ENCODE results near the gene NEFH.

Gene NEFH

GRCh38 chr22:29449296-29449875, 30.6 kb upstream of the NEFH start:
- Histone ChIP-seq H3K4me3 (ENCODE audit: low read length) (no peak overlapping the region), H3K4me1 (ENCODE audit: control insufficient read depth, low read depth, low read length) (no peaks in the 10 kb centered on the region), H3K27me3 (ENCODE audit: control insufficient read depth, insufficient read depth, low read length) (no peaks in the 10 kb centered on the region), H3K36me3 (ENCODE audit: control insufficient read depth, low read depth, low read length) (no peaks in the 10 kb centered on the region), H3K9ac (ENCODE audit: low read length) (no peak overlapping the region), H3K27ac (ENCODE audit: low read length) (no peak overlapping the region), H3K9me3 (ENCODE audit: control insufficient read depth, low read depth, low read length) (no peaks in the 10 kb centered on the region)

- Histone ChIP-seq H3K4me1 (ENCODE audit: control insufficient read depth, low read depth, low read length) (no peaks in the 10 kb centered on the region), H3K27me3 (ENCODE audit: control insufficient read depth, insufficient read depth, low read length) (no peaks in the 10 kb centered on the region), H3K36me3 (ENCODE audit: control insufficient read depth, low read depth, low read length) (no peaks in the 10 kb centered on the region), H3K4me3 (ENCODE audit: low read length) (no peak overlapping the region), H3K27ac (ENCODE audit: low read length) (no peak overlapping the region), H3K9ac (ENCODE audit: low read length) (no peak overlapping the region), H3K9me3 (ENCODE audit: control insufficient read depth, low read depth, low read length) (no peaks in the 10 kb centered on the region)
These were observed 29.8 kb upstream of the NEFH start for GRCh38 chr22:29450222-29450621.

- H3K36me3 ChIP-seq (ENCODE audit: control insufficient read depth, low read depth, low read length), result no peaks in the 10 kb centered on the region
- H3K9ac ChIP-seq (ENCODE audit: low read length), result no peak overlapping the region
- H3K4me1 ChIP-seq (ENCODE audit: control insufficient read depth, low read depth, low read length), result no peaks in the 10 kb centered on the region
- H3K9me3 ChIP-seq (ENCODE audit: control insufficient read depth, low read depth, low read length), result no peaks in the 10 kb centered on the region
- H3K27me3 ChIP-seq (ENCODE audit: control insufficient read depth, insufficient read depth, low read length), result no peaks in the 10 kb centered on the region
- H3K27ac ChIP-seq (ENCODE audit: low read length), result no peak overlapping the region
- no peak overlapping the region for H3K4me3 ChIP-seq (ENCODE audit: low read length)
These were observed 28.2 kb upstream of the NEFH start for GRCh38 chr22:29451863-29452262.

- Histone ChIP-seq H3K4me1 (ENCODE audit: control insufficient read depth, low read depth, low read length) (no peaks in the 10 kb centered on the region), H3K27me3 (ENCODE audit: control insufficient read depth, insufficient read depth, low read length) (no peaks in the 10 kb centered on the region), H3K9me3 (ENCODE audit: control insufficient read depth, low read depth, low read length) (no peaks in the 10 kb centered on the region), H3K4me3 (ENCODE audit: low read length) (no peak overlapping the region), H3K27ac (ENCODE audit: low read length) (no peak overlapping the region), H3K9ac (ENCODE audit: low read length) (no peak overlapping the region), H3K36me3 (ENCODE audit: control insufficient read depth, low read depth, low read length) (no peaks in the 10 kb centered on the region)
These were observed 25.7 kb upstream of the NEFH start for GRCh38 chr22:29454276-29454675.

GRCh38 chr22:29456211-29456671, 23.8 kb upstream of the NEFH start:
- H3K9ac ChIP-seq (ENCODE audit: low read length), result no peak overlapping the region
- no peaks in the 10 kb centered on the region for H3K4me1 ChIP-seq (ENCODE audit: control insufficient read depth, low read depth, low read length)
- H3K27ac ChIP-seq (ENCODE audit: low read length), result no peak overlapping the region
- no peak overlapping the region for H3K4me3 ChIP-seq (ENCODE audit: low read length)
- H3K36me3 ChIP-seq (ENCODE audit: control insufficient read depth, low read depth, low read length), result no peaks in the 10 kb centered on the region
- no peaks in the 10 kb centered on the region for H3K9me3 ChIP-seq (ENCODE audit: control insufficient read depth, low read depth, low read length)
- no peaks in the 10 kb centered on the region for H3K27me3 ChIP-seq (ENCODE audit: control insufficient read depth, insufficient read depth, low read length)

GRCh38 chr22:29457730-29458129, 22.3 kb upstream of the NEFH start:
- Histone ChIP-seq H3K27me3 (ENCODE audit: control insufficient read depth, insufficient read depth, low read length) (no peaks in the 10 kb centered on the region), H3K9ac (ENCODE audit: low read length) (no peak overlapping the region), H3K9me3 (ENCODE audit: control insufficient read depth, low read depth, low read length) (no peaks in the 10 kb centered on the region), H3K36me3 (ENCODE audit: control insufficient read depth, low read depth, low read length) (no peaks in the 10 kb centered on the region), H3K4me3 (ENCODE audit: low read length) (no peak overlapping the region), H3K27ac (ENCODE audit: low read length) (no peak overlapping the region), H3K4me1 (ENCODE audit: control insufficient read depth, low read depth, low read length) (no peaks in the 10 kb centered on the region)

GRCh38 chr22:29458551-29458950, 21.5 kb upstream of the NEFH start:
- Histone ChIP-seq H3K9me3 (ENCODE audit: control insufficient read depth, low read depth, low read length) (no peaks in the 10 kb centered on the region), H3K9ac (ENCODE audit: low read length) (no peak overlapping the region), H3K36me3 (ENCODE audit: control insufficient read depth, low read depth, low read length) (no peaks in the 10 kb centered on the region), H3K4me1 (ENCODE audit: control insufficient read depth, low read depth, low read length) (no peaks in the 10 kb centered on the region), H3K27ac (ENCODE audit: low read length) (no peak overlapping the region), H3K27me3 (ENCODE audit: control insufficient read depth, insufficient read depth, low read length) (no peaks in the 10 kb centered on the region), H3K4me3 (ENCODE audit: low read length) (no peak overlapping the region)

GRCh38 chr22:29459773-29460172, 20.2 kb upstream of the NEFH start:
- Histone ChIP-seq H3K27me3 (ENCODE audit: control insufficient read depth, insufficient read depth, low read length) (no peaks in the 10 kb centered on the region), H3K9ac (ENCODE audit: low read length) (no peak overlapping the region), H3K9me3 (ENCODE audit: control insufficient read depth, low read depth, low read length) (no peaks in the 10 kb centered on the region), H3K4me1 (ENCODE audit: control insufficient read depth, low read depth, low read length) (no peaks in the 10 kb centered on the region), H3K4me3 (ENCODE audit: low read length) (no peak overlapping the region), H3K27ac (ENCODE audit: low read length) (no peak overlapping the region), H3K36me3 (ENCODE audit: control insufficient read depth, low read depth, low read length) (no peaks in the 10 kb centered on the region)

- Histone ChIP-seq H3K9me3 (ENCODE audit: control insufficient read depth, low read depth, low read length) (no peaks in the 10 kb centered on the region), H3K36me3 (ENCODE audit: control insufficient read depth, low read depth, low read length) (no peaks in the 10 kb centered on the region), H3K4me1 (ENCODE audit: control insufficient read depth, low read depth, low read length) (no peaks in the 10 kb centered on the region), H3K9ac (ENCODE audit: low read length) (no peak overlapping the region), H3K27ac (ENCODE audit: low read length) (no peak overlapping the region), H3K4me3 (ENCODE audit: low read length) (no peak overlapping the region), H3K27me3 (ENCODE audit: control insufficient read depth, insufficient read depth, low read length) (no peaks in the 10 kb centered on the region)
These were observed 18.8 kb upstream of the NEFH start for GRCh38 chr22:29461263-29461662.

GRCh38 chr22:29463629-29464028, 16.4 kb upstream of the NEFH start:
- H3K27ac ChIP-seq (ENCODE audit: low read length), result no peak overlapping the region
- no peaks in the 10 kb centered on the region for H3K9me3 ChIP-seq (ENCODE audit: control insufficient read depth, low read depth, low read length)
- H3K4me1 ChIP-seq (ENCODE audit: control insufficient read depth, low read depth, low read length), result no peaks in the 10 kb centered on the region
- H3K4me3 ChIP-seq (ENCODE audit: low read length), result no peak overlapping the region
- H3K36me3 ChIP-seq (ENCODE audit: control insufficient read depth, low read depth, low read length), result no peaks in the 10 kb centered on the region
- peaks cover 9% of the 10 kb centered on the region for H3K27me3 ChIP-seq (ENCODE audit: control insufficient read depth, insufficient read depth, low read length)
- no peak overlapping the region for H3K9ac ChIP-seq (ENCODE audit: low read length)

- peaks cover 2% of the 10 kb centered on the region for H3K4me1 ChIP-seq (ENCODE audit: control insufficient read depth, low read depth, low read length)
- no peak overlapping the region for H3K4me3 ChIP-seq (ENCODE audit: low read length)
- H3K9ac ChIP-seq (ENCODE audit: low read length), result no peak overlapping the region
- no peaks in the 10 kb centered on the region for H3K36me3 ChIP-seq (ENCODE audit: control insufficient read depth, low read depth, low read length)
- no peaks in the 10 kb centered on the region for H3K9me3 ChIP-seq (ENCODE audit: control insufficient read depth, low read depth, low read length)
- H3K27ac ChIP-seq (ENCODE audit: low read length), result no peak overlapping the region
- H3K27me3 ChIP-seq (ENCODE audit: control insufficient read depth, insufficient read depth, low read length), result peaks cover 19% of the 10 kb centered on the region
These were observed 15.4 kb upstream of the NEFH start for GRCh38 chr22:29464581-29464980.

GRCh38 chr22:29469755-29470154, 10.3 kb upstream of the NEFH start:
- Histone ChIP-seq H3K9me3 (ENCODE audit: control insufficient read depth, low read depth, low read length) (no peaks in the 10 kb centered on the region), H3K4me1 (ENCODE audit: control insufficient read depth, low read depth, low read length) (peaks cover 7% of the 10 kb centered on the region), H3K27me3 (ENCODE audit: control insufficient read depth, insufficient read depth, low read length) (peaks cover 32% of the 10 kb centered on the region), H3K9ac (ENCODE audit: low read length) (no peak overlapping the region), H3K36me3 (ENCODE audit: control insufficient read depth, low read depth, low read length) (no peaks in the 10 kb centered on the region), H3K27ac (ENCODE audit: low read length) (no peak overlapping the region), H3K4me3 (ENCODE audit: low read length) (peak overlapping the region; percentile 75)
